ENCODE measurements around the gene LCT. TPM values are rescaled to one million over a fixed set of nuclear protein-coding genes. Genes with fewer than 3 reads are reported as not detected.
"Not testable (repeated sequence)": the region's sequence is repeated elsewhere in the genome, so short reads cannot be mapped to it uniquely, and the experiment has no call there.

Gene LCT
- total RNA-seq (under 1 TPM; 0.08 to 0.09 TPM), polyA plus RNA-seq (ENCODE audit: insufficient read length in 6 of 6) (under 1 TPM; 0.07 to 0.24 (median 0.15) TPM)
- long read RNA-seq, donor 1 = 0 reads
- long read RNA-seq, donor 2 = 0 reads
- long read RNA-seq, donor 3 = 0 reads
- long read RNA-seq, donor 4 = 0 reads
- long read RNA-seq, donor 5 = 0 reads
- long read RNA-seq, donor 6 = 0 reads
- long read RNA-seq, donor 7 = 0 reads
- long read RNA-seq, donor 8 = 0 reads
- long read RNA-seq, donor 9 = 0 reads
- long read RNA-seq, donor 10 = 0 reads
- long read RNA-seq, donor 11 = 0 reads
- long read RNA-seq, donor 12 = 0 reads

DNA sequence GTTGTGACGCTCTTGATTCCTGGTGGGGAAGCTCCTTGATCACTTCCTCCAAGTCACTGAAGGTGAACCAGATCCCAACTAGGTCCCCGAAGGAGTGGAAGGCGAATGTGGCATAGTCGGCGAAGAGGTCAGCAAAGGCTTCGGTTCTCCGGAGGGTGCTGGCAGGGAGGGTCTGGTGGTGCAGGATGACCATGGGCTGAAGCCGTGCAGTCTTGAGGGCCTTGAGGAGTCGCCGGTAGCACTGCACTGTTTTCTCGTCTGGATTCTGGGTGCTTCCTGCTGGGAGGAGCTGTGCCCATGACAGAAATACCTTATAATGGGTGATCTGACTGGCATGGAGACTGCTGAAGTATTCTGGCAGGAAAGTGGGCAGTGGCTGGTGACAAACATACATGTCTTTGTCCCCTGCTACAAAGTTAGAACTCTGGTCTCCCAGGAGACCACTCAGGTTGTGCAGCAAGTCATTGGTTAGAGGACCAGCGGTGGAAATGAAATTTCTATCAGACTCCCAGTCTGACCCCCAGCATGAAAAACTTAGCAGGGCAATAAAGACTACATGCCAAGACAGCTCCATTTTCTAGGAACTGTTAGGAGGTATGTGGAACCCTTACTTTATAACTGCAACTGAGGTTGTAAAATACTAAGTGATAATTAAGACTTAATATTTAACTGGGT, at the start of gene LCT:
LCT (minus strand) TSS at position 589 of the 675 bp plus-strand sequence; CDS start at position 574, 15 bp downstream.
- Histone ChIP-seq H3K4me1 (peaks cover 4 to 15% of the 10 kb centered on the region in 2 donors), H3K4me3 (no peak within 1 kb of the TSS), H3K9me3 (no peaks in the 10 kb centered on the region), H3K27ac (no peak within 1 kb of the TSS), H3K36me3 (peaks cover 0 to 2% of the 10 kb centered on the region in 2 donors), H3K27me3 (no peaks in the 10 kb centered on the region)
- ATAC-seq (no peak), DNase-seq (no peak)
- no peak for TF ChIP-seq CTCF (IDR thresholded peaks at IDR 0.05)
- intact Hi-C loops (cut with DNase I) = no loop called here

GRCh38 chr2:135885709-135886108, 48.7 kb upstream of the LCT start:
- intact Hi-C loops (cut with DNase I) = no loop called here
- DNase-seq = no peak
- no peak for ATAC-seq
- H3K27me3 ChIP-seq = peaks cover 0 to 5% of the 10 kb centered on the region in 2 donors
- no peak overlapping the region for H3K4me3 ChIP-seq
- TF ChIP-seq CTCF (IDR thresholded peaks at IDR 0.05) = no peak
- H3K4me1 ChIP-seq = no peaks in the 10 kb centered on the region
- no peak overlapping the region for H3K27ac ChIP-seq
- no peaks in the 10 kb centered on the region for H3K36me3 ChIP-seq
- no peaks in the 10 kb centered on the region for H3K9me3 ChIP-seq

GRCh38 chr2:135882415-135882814, 45.4 kb upstream of the LCT start:
- intact Hi-C loops (cut with DNase I) = no loop called here
- no peak for ATAC-seq

GRCh38 chr2:135876770-135877169, 39.8 kb upstream of the LCT start:
- intact Hi-C loops (cut with DNase I); H3K27me3 ChIP-seq; H3K9me3 ChIP-seq; DNase-seq; H3K36me3 ChIP-seq; ATAC-seq: not testable (repeated sequence)
- Histone ChIP-seq H3K4me1 (peaks cover 0 to 22% of the 10 kb centered on the region in 2 donors), H3K4me3 (peak overlapping the region; percentile 84 to 90), H3K27ac (peak overlapping the region; percentile 51 to 81)

More at GRCh38 chr2:135882415-135882814, 45.4 kb upstream of the LCT start:
- no peak overlapping the region for H3K27ac ChIP-seq
- no peak for DNase-seq
- H3K36me3 ChIP-seq = no peaks in the 10 kb centered on the region
- no peaks in the 10 kb centered on the region for H3K4me1 ChIP-seq
- peaks cover 0 to 5% of the 10 kb centered on the region in 2 donors for H3K27me3 ChIP-seq
- H3K4me3 ChIP-seq = no peak overlapping the region
- TF ChIP-seq CTCF (IDR thresholded peaks at IDR 0.05) = no peak
- H3K9me3 ChIP-seq = no peaks in the 10 kb centered on the region

DNA sequence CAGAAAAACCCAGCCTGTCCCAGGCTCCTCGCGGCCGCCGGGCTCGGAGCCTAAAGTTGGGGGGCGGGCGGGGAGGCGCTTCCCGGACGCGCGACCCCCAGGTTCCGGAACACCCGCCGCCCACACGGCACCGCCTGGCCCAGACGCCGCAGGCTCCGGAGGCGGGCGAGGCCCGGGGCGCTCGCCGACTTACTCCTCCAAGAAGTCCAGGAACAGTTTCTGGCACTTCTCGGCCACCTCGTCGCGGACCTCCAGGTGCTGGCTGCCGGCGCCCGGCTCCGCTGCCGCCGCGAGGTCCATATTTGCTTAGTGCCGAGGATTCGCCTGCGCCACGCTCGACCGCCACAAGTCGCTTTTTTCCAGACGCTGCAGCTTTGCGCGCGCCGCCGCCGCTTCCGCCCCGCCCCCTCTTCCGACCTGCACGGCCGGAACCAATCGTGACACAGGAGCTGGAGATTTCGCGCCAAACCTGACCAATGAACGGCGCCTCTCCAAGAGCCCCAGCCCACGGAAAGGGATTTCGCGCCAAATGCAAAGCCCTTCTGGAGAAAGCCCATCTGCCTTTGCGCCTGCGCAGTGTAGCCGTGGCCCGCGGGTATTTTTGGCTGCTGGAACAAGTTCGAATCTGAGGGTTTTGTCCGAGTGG, 39.2 kb upstream of the LCT start, which contains the start of gene MCM6:
MCM6 (minus strand) TSS at position 378 of the 646 bp plus-strand sequence; CDS start at position 300, 78 bp downstream.
- TF ChIP-seq CTCF (IDR thresholded peaks at IDR 0.05) = peak in 1 of 2 donors; percentile 46
- H3K4me1 ChIP-seq = peaks cover 0 to 22% of the 10 kb centered on the region in 2 donors
- peak within 1 kb of the TSS; percentile 81 to 88 for H3K27ac ChIP-seq
- H3K4me3 ChIP-seq = peak within 1 kb of the TSS; percentile 84 to 90
- H3K9me3 ChIP-seq = no peaks in the 10 kb centered on the region
- no peaks in the 10 kb centered on the region for H3K27me3 ChIP-seq
- H3K36me3 ChIP-seq = peaks cover 0 to 12% of the 10 kb centered on the region in 2 donors
- intact Hi-C loops (cut with DNase I) = no loop called here
- DNase-seq = peak; percentile 96 to 99 (median 98)
- peak; percentile 98 for ATAC-seq

Data from left lung (tissue), 14 donors.